ENCODE measurements around the gene DENND1C.
A peak's percentile ranks its signal among the peaks of the same experiment; 100 is the strongest.

The DENND1C gene

GRCh38 chr19:6424195-6424938, 57.2 kb downstream of the DENND1C start, which contains the start of gene KHSRP:
Gene KHSRP (minus strand): TSS chr19:6424811. CDS start chr19:6424701, 110 bp downstream.
- TF ChIP-seq FOXP2 (optimal IDR thresholded peaks at IDR 0.05; ENCODE audit: borderline replicate concordance, extremely low read depth, extremely low read length, insufficient read depth) (no peak), TAF1 (IDR thresholded peaks at IDR 0.05; ENCODE audit: borderline replicate concordance, insufficient read depth, low read length) (no peak), REST (IDR thresholded peaks at IDR 0.05; ENCODE audit: insufficient read depth in 1 of 2, low read depth in 2 of 2, low read length in 2 of 2) (no peak), SIN3A (IDR thresholded peaks at IDR 0.05; ENCODE audit: borderline replicate concordance, insufficient read depth, low read length) (no peak), POLR2AphosphoS5 (IDR thresholded peaks at IDR 0.05; ENCODE audit: low read depth, low read length) (peak; percentile 65; the same call in 1 of the 2 replicates)

- TF ChIP-seq SIN3A (IDR thresholded peaks at IDR 0.05; ENCODE audit: borderline replicate concordance, insufficient read depth, low read length) (no peak), POLR2AphosphoS5 (IDR thresholded peaks at IDR 0.05; ENCODE audit: low read depth, low read length) (0 out of 2 replicates have a peak, but pooled peaks have one; percentile 27)
Observed at GRCh38 chr19:6423499-6424194, 57.9 kb downstream of the DENND1C start.

GRCh38 chr19:6421075-6422014, 60.2 kb downstream of the DENND1C start:
- TF ChIP-seq POLR2AphosphoS5 (IDR thresholded peaks at IDR 0.05; ENCODE audit: low read depth, low read length) (no peak), SIN3A (IDR thresholded peaks at IDR 0.05; ENCODE audit: borderline replicate concordance, insufficient read depth, low read length) (no peak)

- TF ChIP-seq SIN3A (IDR thresholded peaks at IDR 0.05; ENCODE audit: borderline replicate concordance, insufficient read depth, low read length) (no peak), REST (IDR thresholded peaks at IDR 0.05; ENCODE audit: insufficient read depth in 1 of 2, low read depth in 2 of 2, low read length in 2 of 2) (no peak), POLR2AphosphoS5 (IDR thresholded peaks at IDR 0.05; ENCODE audit: low read depth, low read length) (no peak), FOXP2 (optimal IDR thresholded peaks at IDR 0.05; ENCODE audit: borderline replicate concordance, extremely low read depth, extremely low read length, insufficient read depth) (no peak), TAF1 (IDR thresholded peaks at IDR 0.05; ENCODE audit: borderline replicate concordance, insufficient read depth, low read length) (no peak)
Observed at GRCh38 chr19:6418562-6418932, 63.0 kb downstream of the DENND1C start.

GRCh38 chr19:6417713-6418561, 63.6 kb downstream of the DENND1C start:
- TF ChIP-seq FOXP2 (optimal IDR thresholded peaks at IDR 0.05; ENCODE audit: borderline replicate concordance, extremely low read depth, extremely low read length, insufficient read depth): no peak
- TF ChIP-seq REST (IDR thresholded peaks at IDR 0.05; ENCODE audit: insufficient read depth in 1 of 2, low read depth in 2 of 2, low read length in 2 of 2): no peak
- no peak for TF ChIP-seq SIN3A (IDR thresholded peaks at IDR 0.05; ENCODE audit: borderline replicate concordance, insufficient read depth, low read length)
- no peak for TF ChIP-seq POLR2AphosphoS5 (IDR thresholded peaks at IDR 0.05; ENCODE audit: low read depth, low read length)
- no peak for TF ChIP-seq TAF1 (IDR thresholded peaks at IDR 0.05; ENCODE audit: borderline replicate concordance, insufficient read depth, low read length)
